PFSK-1 (cell line): Measurements from ENCODE around the gene RNU6-8.

Experiments
- FOXP2 ChIP-seq: optimal IDR thresholded peaks from 2 replicates; pipeline ENCODE3; 2011; ENCODE audit warnings: borderline replicate concordance, control low read depth, inconsistent platforms; ENCODE audit not compliant: insufficient read depth; ENCODE audit errors: extremely low read length, extremely low read depth
- POLR2AphosphoS5 ChIP-seq: IDR thresholded peaks from 2 replicates; pipeline ENCODE4 v1.6.1; 2012; ENCODE audit warnings: low read depth, mild to moderate bottlenecking, control low read depth, low read length, moderate library complexity
- REST ChIP-seq, 2 experiments: IDR thresholded peaks; 2 replicates each; pipeline versions ENCODE4 v1.6.1 to v1.8.0; 2011 to 2012; ENCODE audit warnings: low read depth in 2 of 2, low read length in 2 of 2, control low read depth in 1 of 2, inconsistent platforms in 1 of 2, mild to moderate bottlenecking in 1 of 2, moderate library complexity in 1 of 2; ENCODE audit not compliant: insufficient read depth in 1 of 2
- SIN3A ChIP-seq: IDR thresholded peaks from 2 replicates; pipeline ENCODE4 v1.6.1; 2012; ENCODE audit warnings: mild to moderate bottlenecking, low read length, moderate library complexity, borderline replicate concordance; ENCODE audit not compliant: insufficient read depth
- TAF1 ChIP-seq: IDR thresholded peaks from 2 replicates; pipeline ENCODE4 v1.6.1; 2012; ENCODE audit warnings: low read length, control low read depth, borderline replicate concordance; ENCODE audit not compliant: insufficient read depth

RNU6-8 gene

GRCh38 chr14:32249371-32249770 lies 46.3 kb upstream of the RNU6-8 start:
- TF ChIP-seq FOXP2: no peak
- no peak for TF ChIP-seq SIN3A
- TF ChIP-seq POLR2AphosphoS5: no peak
- no peak for TF ChIP-seq REST (IDR thresholded peaks at IDR 0.05; ENCODE audit: insufficient read depth in 1 of 2, low read depth in 2 of 2, low read length in 2 of 2)
- TF ChIP-seq TAF1: no peak

- no peak for TF ChIP-seq POLR2AphosphoS5
- no peak for TF ChIP-seq TAF1
- no peak for TF ChIP-seq REST (IDR thresholded peaks at IDR 0.05; ENCODE audit: insufficient read depth in 1 of 2, low read depth in 2 of 2, low read length in 2 of 2)
- no peak for TF ChIP-seq FOXP2
- TF ChIP-seq SIN3A: no peak
Observed at GRCh38 chr14:32246751-32247150, 43.7 kb upstream of the RNU6-8 start.

GRCh38 chr14:32244404-32244803 lies 41.3 kb upstream of the RNU6-8 start:
- no peak for TF ChIP-seq TAF1
- no peak for TF ChIP-seq REST (IDR thresholded peaks at IDR 0.05; ENCODE audit: insufficient read depth in 1 of 2, low read depth in 2 of 2, low read length in 2 of 2)
- TF ChIP-seq FOXP2: no peak
- no peak for TF ChIP-seq SIN3A

- no peak for TF ChIP-seq SIN3A
- no peak for TF ChIP-seq FOXP2
- TF ChIP-seq REST (IDR thresholded peaks at IDR 0.05; ENCODE audit: insufficient read depth in 1 of 2, low read depth in 2 of 2, low read length in 2 of 2): no peak
- no peak for TF ChIP-seq TAF1
- TF ChIP-seq POLR2AphosphoS5: no peak
Observed at GRCh38 chr14:32233260-32233659, 30.2 kb upstream of the RNU6-8 start.

GRCh38 chr14:32232481-32232880 lies 29.4 kb upstream of the RNU6-8 start:
- TF ChIP-seq POLR2AphosphoS5: no peak
- TF ChIP-seq REST (IDR thresholded peaks at IDR 0.05; ENCODE audit: insufficient read depth in 1 of 2, low read depth in 2 of 2, low read length in 2 of 2): no peak
- no peak for TF ChIP-seq SIN3A
- no peak for TF ChIP-seq TAF1
- TF ChIP-seq FOXP2: no peak
